A172 (cell line): ENCODE results near the gene HPCAL1. TPM values are rescaled to one million over a fixed set of nuclear protein-coding genes. Genes with fewer than 3 reads are reported as not detected.

Experiments used
- DNase-seq: peaks from one replicate; pipeline ENCODE4 v3.0.0-alpha.2; 2015; ENCODE audit warnings: low spot score
- total RNA-seq: library from RNA; depleted of rRNA; stranded (reverse); fragments of >200 nt; shearing (Covaris generic); gene quantifications from 2 replicates; pipeline ENCODE4 v1.2.3, GENCODE V29; 2014

The HPCAL1 gene
- total RNA-seq, 1 experiment from 2014 or later = 101 TPM

GRCh38 chr2:10355471-10356438 is 53.1 kb downstream of the HPCAL1 start:
- DNase-seq = no peak

GRCh38 chr2:10356439-10356811 is 53.7 kb downstream of the HPCAL1 start:
- DNase-seq = no peak

- DNase-seq = no peak
These were observed 54.8 kb downstream of the HPCAL1 start for GRCh38 chr2:10357193-10358169.

GRCh38 chr2:10359246-10359645 is 56.5 kb downstream of the HPCAL1 start:
- DNase-seq = no peak

- no peak for DNase-seq
These were observed 57.1 kb downstream of the HPCAL1 start for GRCh38 chr2:10359731-10360329.

GRCh38 chr2:10360460-10360849 is 57.8 kb downstream of the HPCAL1 start:
- DNase-seq = no peak

- DNase-seq = peak; percentile 27
These were observed 58.3 kb downstream of the HPCAL1 start for GRCh38 chr2:10360850-10361588.

GRCh38 chr2:10362096-10362897 is 59.6 kb downstream of the HPCAL1 start:
- DNase-seq = no peak

- no peak for DNase-seq
These were observed 60.3 kb downstream of the HPCAL1 start for GRCh38 chr2:10362898-10363454.

- no peak for DNase-seq
These were observed 61.3 kb downstream of the HPCAL1 start for GRCh38 chr2:10363861-10364610.

- no peak for DNase-seq
These were observed 62.7 kb downstream of the HPCAL1 start for GRCh38 chr2:10365412-10365811.

- DNase-seq = no peak
These were observed 64.0 kb downstream of the HPCAL1 start for GRCh38 chr2:10366601-10367270.

GRCh38 chr2:10367472-10368439 is 65.1 kb downstream of the HPCAL1 start:
- DNase-seq = no peak

GRCh38 chr2:10368491-10369231 is 66.0 kb downstream of the HPCAL1 start:
- no peak for DNase-seq

GRCh38 chr2:10369269-10370255 is 66.9 kb downstream of the HPCAL1 start:
- DNase-seq = no peak

- no peak for DNase-seq
These were observed 67.7 kb downstream of the HPCAL1 start for GRCh38 chr2:10370390-10370789.
